ENCODE results near the gene MYOZ1.

Gene MYOZ1

GRCh38 chr10:73593110-73593509, 48.2 kb downstream of the MYOZ1 start:
- DNase-seq (ENCODE audit: low spot score) = no peak

GRCh38 chr10:73591935-73592699, 49.2 kb downstream of the MYOZ1 start:
- DNase-seq (ENCODE audit: low spot score) = peak; percentile 55

DNA sequence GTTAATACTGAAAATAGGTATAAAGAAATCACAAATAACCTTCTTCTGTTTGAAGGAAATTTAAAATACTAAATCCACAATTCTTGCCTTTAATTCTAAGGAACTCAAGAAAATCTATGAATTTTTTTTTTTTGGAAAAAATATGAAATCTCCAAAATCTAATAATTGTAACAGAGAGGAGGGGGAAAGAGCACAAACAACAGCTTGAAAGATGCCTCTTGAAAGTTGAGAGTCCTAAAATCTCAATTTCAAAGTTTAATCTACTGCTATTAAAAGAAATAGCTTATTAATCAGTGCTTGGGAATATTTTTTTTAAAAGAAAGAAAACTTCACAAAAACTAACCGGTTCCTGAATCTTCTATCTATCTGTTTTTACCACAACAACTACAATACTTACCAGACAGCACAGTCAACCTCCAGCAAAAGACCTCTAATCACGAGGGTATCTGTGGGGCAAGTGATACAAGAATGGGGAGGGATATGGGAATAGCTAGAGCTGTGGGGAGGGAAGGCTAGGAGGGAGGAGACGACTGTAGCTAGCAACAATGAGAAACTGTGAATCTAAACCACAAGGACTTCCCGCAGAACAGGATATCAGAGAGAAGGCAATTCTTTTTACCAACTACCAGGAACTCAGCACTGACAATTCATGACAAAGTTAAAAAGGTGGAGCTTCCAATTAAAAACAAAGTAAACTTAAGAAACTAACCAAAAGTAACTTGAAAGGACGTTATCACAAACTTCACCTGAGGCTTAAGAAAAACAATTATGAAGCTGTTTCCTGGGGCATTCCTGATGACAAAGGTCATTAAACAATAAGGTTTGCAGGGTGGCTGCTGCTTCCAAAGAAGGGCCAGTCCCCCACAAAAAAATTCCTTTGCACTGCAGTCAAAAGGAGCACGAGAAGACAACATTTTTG, 50.1 kb downstream of the MYOZ1 start, which contains the start of gene USP54:
USP54 (minus strand) TSS at position 462 of the 919 bp plus-strand sequence. CDS start 15,684 bp downstream, outside the sequence.
- no peak for DNase-seq (ENCODE audit: low spot score)

DNA sequence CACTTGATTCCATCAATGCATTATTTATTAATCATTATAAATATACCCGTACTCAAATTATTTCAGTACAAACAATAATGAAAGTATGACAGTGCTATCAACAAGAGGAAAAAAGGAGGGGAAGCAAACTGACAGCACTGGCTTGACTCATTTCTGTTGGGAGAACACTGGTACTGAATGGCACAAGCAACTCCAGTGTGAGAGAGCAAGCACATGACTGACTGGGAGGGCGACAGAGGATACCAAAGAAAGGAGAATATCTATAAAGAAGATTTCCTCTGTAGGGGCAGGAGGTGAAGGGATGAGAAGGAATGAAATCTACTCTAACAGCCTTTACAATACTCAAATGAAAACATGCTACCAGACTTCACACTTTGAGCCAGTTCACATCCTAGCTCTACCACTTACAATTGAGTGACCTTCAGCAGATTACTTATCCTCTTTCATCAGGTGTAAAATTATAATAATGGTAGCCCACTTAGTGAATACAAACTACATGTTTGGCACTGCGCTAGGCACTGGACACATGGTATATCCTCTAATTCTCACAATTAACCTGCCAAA, 51.6 kb downstream of the MYOZ1 start:
- no peak for DNase-seq (ENCODE audit: low spot score)

- DNase-seq (ENCODE audit: low spot score) = no peak
These were observed 52.6 kb downstream of the MYOZ1 start for GRCh38 chr10:73588656-73589055.

DNA sequence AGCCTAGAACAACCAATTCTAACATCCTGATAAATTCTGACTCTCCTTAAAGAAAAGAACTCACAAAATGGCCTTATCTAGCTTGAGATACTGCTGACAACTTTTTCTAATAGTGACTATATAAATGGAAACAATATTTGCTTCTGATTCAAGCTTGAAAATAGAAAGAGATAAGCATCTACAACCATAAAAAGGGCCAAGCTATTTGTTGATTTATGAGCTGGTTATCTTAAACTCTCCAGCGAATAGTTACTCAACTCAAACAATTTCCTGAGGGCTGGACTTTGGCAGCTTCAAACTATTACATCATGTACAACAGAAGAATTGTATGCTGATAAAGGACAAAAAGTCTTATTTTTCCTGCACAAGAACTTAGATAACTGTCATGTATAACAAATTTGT, 54.7 kb downstream of the MYOZ1 start:
- peak; percentile 27 for DNase-seq (ENCODE audit: low spot score)

GRCh38 chr10:73585327-73585726, 55.9 kb downstream of the MYOZ1 start:
- DNase-seq (ENCODE audit: low spot score) = no peak

- no peak for DNase-seq (ENCODE audit: low spot score)
These were observed 56.5 kb downstream of the MYOZ1 start for GRCh38 chr10:73584737-73585136.

DNA sequence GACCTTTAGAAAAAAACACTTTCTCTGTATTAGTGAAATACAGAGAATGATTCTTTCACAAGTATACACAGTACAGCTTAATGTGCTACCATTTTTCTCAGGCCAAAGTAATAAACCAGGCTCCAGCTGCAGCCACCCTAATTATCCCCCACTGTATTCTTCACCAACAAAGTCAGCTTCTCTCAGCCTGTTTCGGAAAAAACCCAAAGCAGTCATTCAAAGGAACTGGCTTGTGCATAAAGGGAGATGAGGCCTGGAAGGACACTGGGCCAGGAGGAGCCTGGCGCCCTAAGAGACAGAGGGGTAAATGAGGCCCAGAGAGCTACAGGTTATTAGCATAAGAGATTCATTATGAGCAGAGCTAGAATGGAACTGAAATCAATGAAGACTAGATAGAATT, 59.4 kb downstream of the MYOZ1 start:
- DNase-seq (ENCODE audit: low spot score) = no peak

Data from HuH-7.5 (cell line).